H1 (cell line): Measurements from ENCODE around the gene SIRT3. TPM values are rescaled to one million over a fixed set of nuclear protein-coding genes. Genes with fewer than 3 reads are reported as not detected.

Source experiments
- CTCF ChIA-PET: fragments of 300-600 bp; sonication (Branson Sonifier 250); formaldehyde crosslinking; loops from one replicate; lab custom pipeline; 2021; ENCODE audit not compliant: partially characterized antibody; lab: Charles Lee
- POLR2A ChIA-PET: fragments of 300-600 bp; sonication (Branson Sonifier 250); formaldehyde crosslinking; loops from one replicate; lab custom pipeline; 2021; ENCODE audit warnings: inconsistent platforms; ENCODE audit not compliant: partially characterized antibody; lab: Charles Lee
- DNase-seq, 2 experiments: peaks; one replicate each; pipeline versions ENCODE4 v3.0.0 to v3.0.0-alpha.2; 2010 to 2022; ENCODE audit warnings: low spot score in 2 of 2, low read depth in 1 of 2, mixed read lengths in 1 of 2
- FAIRE-seq: peaks from 2 replicates; lab custom pipeline; 2011; peaks lifted over from hg19 to GRCh38; lab: Jason Lieb, UNC
- H2AFZ ChIP-seq: 2 replicates; pipeline ENCODE4 v1.8.1; 2012; ENCODE audit warnings: low read length, inconsistent platforms
- H2AK5ac ChIP-seq: 2 replicates; pipeline ENCODE4 v1.6.1; 2013; ENCODE audit warnings: low read depth, low read length
- H2BK120ac ChIP-seq: replicated peaks from 2 replicates; pipeline ENCODE3; 2013; ENCODE audit warnings: low read depth, low read length, inconsistent platforms
- H2BK12ac ChIP-seq: 2 replicates; pipeline ENCODE4 v1.6.1; 2013; ENCODE audit warnings: low read depth, low read length
- H2BK15ac ChIP-seq: 2 replicates; pipeline ENCODE4 v1.6.1; 2013; ENCODE audit warnings: low read length
- H2BK20ac ChIP-seq: 2 replicates; pipeline ENCODE4 v1.6.1; 2013; ENCODE audit warnings: low read length
- H2BK5ac ChIP-seq: 2 replicates; pipeline ENCODE4 v1.6.1; 2013; ENCODE audit warnings: low read depth, low read length
- H3K14ac ChIP-seq: 2 replicates; pipeline ENCODE4 v1.6.1; 2013; ENCODE audit warnings: inconsistent platforms; ENCODE audit not compliant: insufficient read length
- H3K18ac ChIP-seq: 2 replicates; pipeline ENCODE4 v1.6.1; 2013; ENCODE audit warnings: low read length; ENCODE audit errors: extremely low read depth
- H3K23ac ChIP-seq: 2 replicates; pipeline ENCODE4 v1.6.1; 2013; ENCODE audit warnings: inconsistent platforms; ENCODE audit not compliant: insufficient read length
- H3K23me2 ChIP-seq: 2 replicates; pipeline ENCODE4 v1.6.1; 2013; ENCODE audit warnings: low read depth, low read length
- H3K27ac ChIP-seq: 2 replicates; pipeline ENCODE4 v1.6.1; 2011; ENCODE audit warnings: low read depth, low read length, inconsistent platforms
- H3K27me3 ChIP-seq, 4 experiments: replicated peaks in 1 of 4; 1 replicate in 1 of 4; 2 replicates in 3 of 4; pipeline versions ENCODE4 v1.6.1 to v1.8.1; 2011 to 2013; ENCODE audit warnings: low read length in 3 of 4, mild to moderate bottlenecking in 3 of 4, inconsistent platforms in 2 of 4, mixed read lengths in 2 of 4, moderate library complexity in 1 of 4; ENCODE audit not compliant: control insufficient read depth in 3 of 4, insufficient read depth in 3 of 4; ENCODE audit errors: extremely low read depth in 1 of 4
- H3K36me3 ChIP-seq, 4 experiments: 2 replicates each; pipeline versions ENCODE4 v1.6.1 to v1.8.1; 2011 to 2013; ENCODE audit warnings: mild to moderate bottlenecking in 4 of 4, low read length in 3 of 4, moderate library complexity in 2 of 4, control low read depth in 1 of 4, inconsistent platforms in 1 of 4; ENCODE audit not compliant: insufficient read depth in 4 of 4, control insufficient read depth in 2 of 4
- H3K4ac ChIP-seq: replicated peaks from 2 replicates; pipeline ENCODE3; 2013; ENCODE audit warnings: low read length, low read depth, mixed read lengths, inconsistent platforms; ENCODE audit not compliant: insufficient read length
- H3K4me1 ChIP-seq, 4 experiments: replicated peaks in 1 of 4; 1 replicate in 1 of 4; 2 replicates in 3 of 4; pipeline versions ENCODE4 v1.6.1 to v1.8.1; 2011 to 2013; ENCODE audit warnings: low read length in 3 of 4, inconsistent platforms in 2 of 4, mixed read lengths in 1 of 4; ENCODE audit not compliant: insufficient read depth in 4 of 4, control insufficient read depth in 3 of 4
- H3K4me2 ChIP-seq, 2 experiments: 2 replicates each; pipeline versions ENCODE4 v1.6.1 to v1.8.1; 2011 to 2013; ENCODE audit warnings: low read depth in 2 of 2, low read length in 2 of 2, control low read depth in 1 of 2, inconsistent platforms in 1 of 2, mild to moderate bottlenecking in 1 of 2; ENCODE audit not compliant: insufficient read depth in 1 of 2
- H3K4me3 ChIP-seq, 4 experiments: fragments of 200-600, 300-600 bp in 1 of 4; sonication (generic), shearing (Covaris generic), sonication (Bioruptor Twin) in 1 of 4; 2 replicates each; pipeline versions ENCODE4 v1.5.1 to v1.8.1; 2011 to 2016; ENCODE audit warnings: low read length in 4 of 4, low read depth in 3 of 4, control low read depth in 2 of 4, inconsistent platforms in 2 of 4, mild to moderate bottlenecking in 2 of 4, mixed read lengths in 1 of 4, moderate library complexity in 1 of 4; ENCODE audit not compliant: insufficient read depth in 2 of 4; ENCODE audit errors: extremely low read depth in 1 of 4
- H3K56ac ChIP-seq: replicated peaks from 2 replicates; pipeline ENCODE3; 2013; ENCODE audit warnings: low read depth, mild to moderate bottlenecking, mixed read lengths, low read length, inconsistent platforms; ENCODE audit not compliant: insufficient read length
- H3K79me1 ChIP-seq: 2 replicates; pipeline ENCODE4 v1.6.1; 2013; ENCODE audit warnings: low read depth, low read length, control low read depth
- H3K79me2 ChIP-seq, 2 experiments: 2 replicates each; pipeline versions ENCODE4 v1.6.1 to v1.8.1; 2012 to 2013; ENCODE audit warnings: low read length in 2 of 2, mild to moderate bottlenecking in 2 of 2, inconsistent platforms in 1 of 2; ENCODE audit not compliant: insufficient read depth in 2 of 2, control insufficient read depth in 1 of 2
- H3K9ac ChIP-seq, 4 experiments: replicated peaks in 1 of 4; 1 replicate in 1 of 4; 2 replicates in 3 of 4; pipeline versions ENCODE4 v1.6.1 to v1.8.1; 2011 to 2013; ENCODE audit warnings: low read depth in 3 of 4, low read length in 3 of 4, control low read depth in 2 of 4, mild to moderate bottlenecking in 2 of 4, moderate library complexity in 2 of 4, inconsistent platforms in 1 of 4; ENCODE audit errors: extremely low read depth in 1 of 4
- H3K9me3 ChIP-seq, 2 experiments: 2 replicates each; pipeline versions ENCODE4 v1.6.1 to v1.8.1; 2012 to 2013; ENCODE audit warnings: mild to moderate bottlenecking in 2 of 2, moderate library complexity in 2 of 2, control low read depth in 1 of 2, inconsistent platforms in 1 of 2, low read depth in 1 of 2, low read length in 1 of 2, mixed read lengths in 1 of 2; ENCODE audit not compliant: insufficient read depth in 2 of 2
- H4K20me1 ChIP-seq, 2 experiments: replicated peaks in 1 of 2; 2 replicates each; pipeline versions ENCODE3 to v1.8.1; 2011 to 2013; ENCODE audit warnings: inconsistent platforms in 2 of 2, low read length in 2 of 2, mild to moderate bottlenecking in 1 of 2; ENCODE audit not compliant: insufficient read depth in 2 of 2, control insufficient read depth in 1 of 2
- H4K5ac ChIP-seq: 2 replicates; pipeline ENCODE4 v1.6.1; 2013; ENCODE audit warnings: low read length, low read depth, mixed read lengths, inconsistent platforms; ENCODE audit not compliant: insufficient read length
- H4K8ac ChIP-seq: 2 replicates; pipeline ENCODE4 v1.8.0; 2013; ENCODE audit warnings: mild to moderate bottlenecking, moderate library complexity, low read length, inconsistent platforms; ENCODE audit not compliant: insufficient read depth; ENCODE audit errors: extremely low read depth
- H4K91ac ChIP-seq: replicated peaks from 2 replicates; pipeline ENCODE3; 2013; ENCODE audit warnings: low read length, mixed read lengths, inconsistent platforms; ENCODE audit not compliant: insufficient read length
- BCL11A ChIP-seq, 2 experiments: IDR thresholded peaks; one replicate each; pipeline ENCODE4 v1.6.1; 2011; ENCODE audit warnings: low read depth in 2 of 2, low read length in 2 of 2, mild to moderate bottlenecking in 2 of 2
- KDM5A ChIP-seq: fragments of 200-600 bp; IDR thresholded peaks from 2 replicates; pipeline ENCODE4 v1.7.1; 2012; ENCODE audit warnings: mild to moderate bottlenecking, low read length, inconsistent platforms, mixed read lengths
- RAD21 ChIP-seq, 2 experiments: IDR thresholded peaks in 1 of 2; conservative IDR thresholded peaks in 1 of 2; 2 replicates each; pipeline ENCODE4 v1.6.1; 2011; ENCODE audit warnings: low read depth in 2 of 2, low read length in 2 of 2, improper control_type of control experiment in 1 of 2, inconsistent platforms in 1 of 2, mild to moderate bottlenecking in 1 of 2, moderate library complexity in 1 of 2
- SUZ12 ChIP-seq: fragments of 200-600 bp; sonication (generic); IDR thresholded peaks from 2 replicates; pipeline ENCODE4 v1.6.1; 2012; ENCODE audit warnings: mild to moderate bottlenecking, inconsistent platforms, low read length, moderate library complexity, mixed read lengths
- WGBS, 2 experiments: shearing (Covaris generic) in 1 of 2; methylation state at CpG; one replicate each; pipeline versions ENCODE4 v1.1.6 to v1.1.7; 2013 to 2015; ENCODE audit warnings: low lambda C conversion rate in 2 of 2, mixed read lengths in 2 of 2, inconsistent platforms in 1 of 2, low coverage in 1 of 2, missing lambda C conversion rate in 1 of 2; ENCODE audit not compliant: insufficient replicate concordance in 2 of 2, insufficient coverage in 1 of 2, insufficient read length in 1 of 2; ENCODE audit errors: extremely low coverage in 1 of 2, missing lambda C conversion rate in 1 of 2; 5-methylcytosine and 5-hydroxymethylcytosine counted together
- polyA plus RNA-seq, 7 experiments: library from polyadenylated mRNA; depleted of rRNA in 3 of 7; stranded (reverse) in 5 of 7; unstranded in 2 of 7; fragments of >200 nt in 5 of 7; fragments of 200-250 nt in 2 of 7; gene quantifications; 1 replicate in 5 of 7; 2 replicates in 1 of 7; 4 replicates in 1 of 7; pipeline versions ENCODE4 v1.2.1 to v1.2.3, GENCODE V29; 2011 to 2013; ENCODE audit warnings: missing spikeins in 2 of 7, mixed read lengths in 2 of 7
- total RNA-seq: library from RNA; stranded (reverse); fragmentation: NEBNext Ultra II Directional; extraction: Animal tissue kit (Norgen Biotek cat#: 25700); gene quantifications from 2 replicates; pipeline ENCODE4 v1.2.1, GENCODE V29; 2021
- TF ChIP-seq, protein P1 (sequence below): IDR thresholded peaks from 2 replicates; pipeline ENCODE4 v1.6.1; 2012; ENCODE audit warnings: inconsistent platforms

Gene SIRT3
- total and polyA plus RNA-seq, 2 of the 8 experiments (the other 6 are each of a cell fraction or from before 2014, with no cell fraction given), result 14.3 to 21.6 TPM

DNA sequence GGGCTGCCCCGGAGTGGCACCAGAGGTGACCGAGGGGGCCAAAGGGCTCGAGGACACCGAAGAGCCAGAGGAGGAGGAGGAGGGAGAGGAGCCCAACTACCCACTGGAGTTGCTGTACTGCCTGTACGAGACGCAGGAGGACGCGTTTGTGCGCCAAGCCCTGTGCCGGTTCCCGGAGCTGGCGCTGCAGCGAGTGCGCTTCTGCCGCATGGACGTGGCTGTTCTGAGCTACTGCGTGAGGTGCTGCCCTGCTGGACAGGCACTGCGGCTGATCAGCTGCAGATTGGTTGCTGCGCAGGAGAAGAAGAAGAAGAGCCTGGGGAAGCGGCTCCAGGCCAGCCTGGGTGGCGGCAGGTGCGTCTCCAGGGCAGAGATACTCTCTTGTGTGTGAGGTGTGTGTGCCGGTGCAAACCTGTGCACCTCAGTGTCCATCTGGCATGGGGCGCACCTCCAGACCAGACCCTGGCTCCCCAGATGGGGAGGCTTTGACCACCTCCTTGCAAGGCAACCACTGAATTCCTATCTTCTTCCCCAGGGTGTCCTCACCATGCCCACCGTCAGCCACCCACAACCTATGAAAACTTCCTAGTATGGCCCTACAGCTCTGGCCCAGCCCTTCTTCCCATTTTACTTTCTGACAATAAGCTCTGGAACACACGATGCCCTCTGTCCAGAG, 45.5 kb upstream of the SIRT3 start:
- H3K9ac ChIP-seq, result no peak overlapping the region
- H2BK12ac ChIP-seq, result peak overlapping the region; percentile 39; the same call in 1 of the 2 replicates
- H3K23ac ChIP-seq, result no peak overlapping the region
- no peak overlapping the region for H4K91ac ChIP-seq
- peak overlapping the region; percentile 49; the same call in 1 of the 2 replicates for H2BK5ac ChIP-seq
- H3K4ac ChIP-seq, result no peak overlapping the region
- no peaks in the 10 kb centered on the region for H3K79me2 ChIP-seq
- FAIRE-seq, result no peak
- no peaks in the 10 kb centered on the region for H3K36me3 ChIP-seq
- H4K20me1 ChIP-seq, result no peaks in the 10 kb centered on the region
- no peaks in the 10 kb centered on the region for H3K9me3 ChIP-seq
- no peak overlapping the region for H2BK20ac ChIP-seq
- peaks cover 0 to 5% (median 0%) of the 10 kb centered on the region in 4 experiments; a peak in 4 of 7 replicates for H3K4me1 ChIP-seq
- no peaks in the 10 kb centered on the region for H3K23me2 ChIP-seq
- no peak for TF ChIP-seq BCL11A (IDR thresholded peaks at IDR 0.05; ENCODE audit: low read depth in 2 of 2, low read length in 2 of 2)
- TF ChIP-seq, protein P1, sequence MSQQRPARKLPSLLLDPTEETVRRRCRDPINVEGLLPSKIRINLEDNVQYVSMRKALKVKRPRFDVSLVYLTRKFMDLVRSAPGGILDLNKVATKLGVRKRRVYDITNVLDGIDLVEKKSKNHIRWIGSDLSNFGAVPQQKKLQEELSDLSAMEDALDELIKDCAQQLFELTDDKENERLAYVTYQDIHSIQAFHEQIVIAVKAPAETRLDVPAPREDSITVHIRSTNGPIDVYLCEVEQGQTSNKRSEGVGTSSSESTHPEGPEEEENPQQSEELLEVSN, result no peak
- no peak for TF ChIP-seq KDM5A
- no peak for TF ChIP-seq SUZ12
- TF ChIP-seq RAD21 (IDR thresholded peaks at IDR 0.05 in 1 of 2, conservative IDR thresholded peaks at IDR 0.05 in 1 of 2; ENCODE audit: low read depth in 2 of 2, low read length in 2 of 2), result no peak
- TF ChIP-seq, all 59 proteins: peak for 0
- Histone ChIP-seq H3K4me2 (no peak overlapping the region), H3K79me1 (no peaks in the 10 kb centered on the region), H2BK120ac (no peak overlapping the region), H2BK15ac (peak overlapping the region; percentile 92; the same call in 1 of the 2 replicates), H4K5ac (no peak overlapping the region), H4K8ac (no peak overlapping the region), H2AFZ (no peak overlapping the region), H3K27ac (no peak overlapping the region), H3K14ac (no peak overlapping the region), H3K56ac (no peak overlapping the region), H3K27me3 (peaks cover 0 to 3% (median 1%) of the 10 kb centered on the region in 4 experiments; a peak in 2 of 7 replicates), H3K18ac (no peak overlapping the region), H3K4me3 (no peak overlapping the region), H2AK5ac (no peak overlapping the region)
- CTCF ChIA-PET, result interaction anchor here (0.6 to 8.6 kb wide), 9 partner anchors 9 to 74 kb away, joined by 3 to 88 read pairs (median 4); no protein-coding TSS in a partner anchor
- peak in 1 of 2 experiments; percentile 48 for DNase-seq
- POLR2A ChIA-PET, result interaction anchor here (0.7 to 7.7 kb wide), 12 partner anchors 8 to 115 kb away, joined by 3 to 51 read pairs (median 4); partner anchors contain the start of gene IFITM5
- WGBS, 2 experiments, result 95% methylated on average over 26 of the region's 26 CpGs; no CpG with 5 or more reads in 1 of the 2 experiments
